ENCODE data around the gene CETP.
"Not testable (repeated sequence)": the region's sequence is repeated elsewhere in the genome, so short reads cannot be mapped to it uniquely, and the experiment has no call there.

The CETP gene

GRCh38 chr16:56986361-56986760, 24.6 kb downstream of the CETP start:
- no peaks in the 10 kb centered on the region for H4K20me1 ChIP-seq (ENCODE audit: insufficient read depth, low read length)
- DNase-seq (no peak), ATAC-seq (ENCODE audit: insufficient read depth, low read depth) (no peak)
- H3K9me3 ChIP-seq (ENCODE audit: insufficient read depth, low read length, severe bottlenecking), result no peaks in the 10 kb centered on the region
- no peaks in the 10 kb centered on the region for H3K27me3 ChIP-seq (ENCODE audit: insufficient read depth, low read length, poor library complexity)
- no peak overlapping the region for H3K4me2 ChIP-seq (ENCODE audit: insufficient read depth, low read length)
- no peak overlapping the region for H3K27ac ChIP-seq (ENCODE audit: low read length)
- no peaks in the 10 kb centered on the region for H3K36me3 ChIP-seq (ENCODE audit: insufficient read depth, low read length)
- H3K9ac ChIP-seq (ENCODE audit: low read depth, low read length), result no peak overlapping the region
- no peaks in the 10 kb centered on the region for H3K79me2 ChIP-seq (ENCODE audit: insufficient read depth, low read length)
- H3K4me1 ChIP-seq (ENCODE audit: insufficient read depth, low read length), result peaks cover 18% of the 10 kb centered on the region
- TF ChIP-seq EZH2 (IDR thresholded peaks at IDR 0.05; ENCODE audit: borderline replicate concordance, low read depth, low read length, severe bottlenecking), result no peak
- TF ChIP-seq, protein P1, sequence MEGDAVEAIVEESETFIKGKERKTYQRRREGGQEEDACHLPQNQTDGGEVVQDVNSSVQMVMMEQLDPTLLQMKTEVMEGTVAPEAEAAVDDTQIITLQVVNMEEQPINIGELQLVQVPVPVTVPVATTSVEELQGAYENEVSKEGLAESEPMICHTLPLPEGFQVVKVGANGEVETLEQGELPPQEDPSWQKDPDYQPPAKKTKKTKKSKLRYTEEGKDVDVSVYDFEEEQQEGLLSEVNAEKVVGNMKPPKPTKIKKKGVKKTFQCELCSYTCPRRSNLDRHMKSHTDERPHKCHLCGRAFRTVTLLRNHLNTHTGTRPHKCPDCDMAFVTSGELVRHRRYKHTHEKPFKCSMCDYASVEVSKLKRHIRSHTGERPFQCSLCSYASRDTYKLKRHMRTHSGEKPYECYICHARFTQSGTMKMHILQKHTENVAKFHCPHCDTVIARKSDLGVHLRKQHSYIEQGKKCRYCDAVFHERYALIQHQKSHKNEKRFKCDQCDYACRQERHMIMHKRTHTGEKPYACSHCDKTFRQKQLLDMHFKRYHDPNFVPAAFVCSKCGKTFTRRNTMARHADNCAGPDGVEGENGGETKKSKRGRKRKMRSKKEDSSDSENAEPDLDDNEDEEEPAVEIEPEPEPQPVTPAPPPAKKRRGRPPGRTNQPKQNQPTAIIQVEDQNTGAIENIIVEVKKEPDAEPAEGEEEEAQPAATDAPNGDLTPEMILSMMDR (IDR thresholded peaks at IDR 0.05; ENCODE audit: borderline replicate concordance, extremely low read depth, low read length, poor library complexity, severe bottlenecking), result no peak
- no peak overlapping the region for H3K4me3 ChIP-seq (ENCODE audit: low read depth in 1 of 2, low read length in 2 of 2)
- no peak overlapping the region for H2AFZ ChIP-seq (ENCODE audit: low read depth, low read length)

DNA sequence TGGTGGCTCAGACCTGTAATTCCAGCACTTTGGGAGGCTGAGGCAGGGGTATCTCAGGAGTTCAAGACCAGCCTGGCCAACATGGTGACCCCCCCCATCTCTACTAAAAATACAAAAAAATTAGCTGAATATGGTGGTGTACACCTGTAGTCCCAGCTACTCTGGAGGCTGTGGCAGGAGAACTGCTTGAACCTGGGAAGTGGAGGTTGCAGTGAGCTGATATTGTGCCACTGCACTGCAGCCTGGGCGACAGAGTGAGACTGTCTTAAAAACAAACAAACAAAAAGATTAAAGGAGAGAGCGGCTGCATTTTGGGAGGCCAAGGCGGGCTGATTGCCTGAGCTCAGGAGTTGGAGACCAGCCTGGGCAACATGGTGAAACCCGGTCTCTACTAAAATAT, 25.2 kb downstream of the CETP start:
- not testable (repeated sequence) for H3K4me2 ChIP-seq (ENCODE audit: insufficient read depth, low read length); ATAC-seq (ENCODE audit: insufficient read depth, low read depth); H3K27ac ChIP-seq (ENCODE audit: low read length); H3K27me3 ChIP-seq (ENCODE audit: insufficient read depth, low read length, poor library complexity); H3K4me3 ChIP-seq (ENCODE audit: low read depth in 1 of 2, low read length in 2 of 2); H3K9me3 ChIP-seq (ENCODE audit: insufficient read depth, low read length, severe bottlenecking); H2AFZ ChIP-seq (ENCODE audit: low read depth, low read length); H3K79me2 ChIP-seq (ENCODE audit: insufficient read depth, low read length); H3K36me3 ChIP-seq (ENCODE audit: insufficient read depth, low read length); H4K20me1 ChIP-seq (ENCODE audit: insufficient read depth, low read length); DNase-seq; H3K9ac ChIP-seq (ENCODE audit: low read depth, low read length)
- H3K4me1 ChIP-seq (ENCODE audit: insufficient read depth, low read length), result peaks cover 18% of the 10 kb centered on the region

DNA sequence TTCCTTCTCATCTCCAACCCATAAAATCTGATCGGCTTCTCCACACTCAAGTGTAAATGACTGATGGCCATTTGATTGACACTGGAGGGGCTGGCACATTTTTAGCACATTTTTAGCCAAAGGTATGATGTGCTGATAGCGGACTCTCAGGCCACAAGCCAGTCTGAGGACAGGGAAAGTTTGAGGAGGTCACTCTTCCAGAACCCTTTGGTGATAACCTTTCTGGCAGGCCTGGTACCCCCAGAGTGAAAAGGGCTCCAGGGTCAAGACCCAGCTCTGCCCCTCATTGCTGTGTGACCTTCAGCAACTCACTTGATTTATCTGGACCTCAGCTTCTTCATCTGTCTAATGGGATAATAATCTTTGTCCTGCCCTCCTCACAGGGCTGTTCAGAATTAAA, 25.9 kb downstream of the CETP start:
- DNase-seq (no peak), ATAC-seq (ENCODE audit: insufficient read depth, low read depth) (no peak)
- no peak for TF ChIP-seq EZH2 (IDR thresholded peaks at IDR 0.05; ENCODE audit: borderline replicate concordance, low read depth, low read length, severe bottlenecking)
- TF ChIP-seq, protein P1 (IDR thresholded peaks at IDR 0.05; ENCODE audit: borderline replicate concordance, extremely low read depth, low read length, poor library complexity, severe bottlenecking), result no peak
- H3K4me2 ChIP-seq (ENCODE audit: insufficient read depth, low read length), result no peak overlapping the region
- no peaks in the 10 kb centered on the region for H3K27me3 ChIP-seq (ENCODE audit: insufficient read depth, low read length, poor library complexity)
- H3K27ac ChIP-seq (ENCODE audit: low read length), result no peak overlapping the region
- no peak overlapping the region for H3K9ac ChIP-seq (ENCODE audit: low read depth, low read length)
- H3K9me3 ChIP-seq (ENCODE audit: insufficient read depth, low read length, severe bottlenecking), result no peaks in the 10 kb centered on the region
- no peaks in the 10 kb centered on the region for H4K20me1 ChIP-seq (ENCODE audit: insufficient read depth, low read length)
- peaks cover 18% of the 10 kb centered on the region for H3K4me1 ChIP-seq (ENCODE audit: insufficient read depth, low read length)
- H2AFZ ChIP-seq (ENCODE audit: low read depth, low read length), result no peak overlapping the region
- no peak overlapping the region for H3K4me3 ChIP-seq (ENCODE audit: low read depth in 1 of 2, low read length in 2 of 2)
- no peaks in the 10 kb centered on the region for H3K36me3 ChIP-seq (ENCODE audit: insufficient read depth, low read length)
- H3K79me2 ChIP-seq (ENCODE audit: insufficient read depth, low read length), result no peaks in the 10 kb centered on the region

DNA sequence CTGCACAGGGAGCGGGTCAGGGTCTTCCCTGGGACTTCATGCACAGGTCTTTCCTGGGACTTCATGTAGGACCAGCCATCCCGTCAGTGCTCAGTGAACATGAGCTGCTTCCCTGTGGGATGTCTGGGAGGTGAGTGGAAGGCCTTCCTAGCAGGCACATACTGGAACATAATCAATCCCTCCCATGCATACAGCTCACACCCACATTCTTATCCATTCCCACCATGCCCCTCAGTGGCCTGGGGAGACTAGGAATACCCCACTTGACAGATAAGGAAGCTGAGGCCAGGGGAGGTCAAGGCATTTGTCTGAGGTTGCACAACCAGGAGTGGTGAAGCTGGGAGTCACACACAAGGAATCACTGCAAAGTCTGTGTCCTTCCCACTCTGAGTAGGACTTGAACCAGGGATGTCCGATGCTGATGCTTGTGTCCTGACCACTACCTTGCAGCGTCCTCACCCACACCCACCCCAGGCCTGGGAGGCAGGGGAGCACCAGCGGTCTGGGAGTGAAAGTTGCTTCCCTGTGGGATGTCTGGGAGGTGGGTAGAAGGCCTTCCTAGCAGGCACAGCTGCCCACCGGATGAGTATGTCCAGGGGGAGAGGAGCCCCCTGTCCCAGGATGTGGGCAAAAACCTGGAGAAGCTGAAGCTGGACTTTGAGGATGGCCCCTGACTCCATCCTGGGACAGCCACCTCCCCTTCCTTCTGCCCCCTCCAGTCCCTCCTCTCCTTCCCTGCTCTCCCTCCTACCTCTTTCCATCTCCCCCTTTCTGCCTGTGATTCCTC, 26.6 kb downstream of the CETP start:
- Histone ChIP-seq H3K27ac (ENCODE audit: low read length) (peak overlapping the region; percentile 42; the same call in 1 of the 2 replicates), H3K4me3 (ENCODE audit: low read depth in 1 of 2, low read length in 2 of 2) (peak overlapping the region in 1 of 2 experiments; percentile 80; a peak in 2 of 4 replicates), H3K4me1 (ENCODE audit: insufficient read depth, low read length) (peaks cover 18% of the 10 kb centered on the region)

More for the DNA sequence above, 26.6 kb downstream of the CETP start:
- DNase-seq (no peak), ATAC-seq (ENCODE audit: insufficient read depth, low read depth) (no peak)
- H3K36me3 ChIP-seq (ENCODE audit: insufficient read depth, low read length), result no peaks in the 10 kb centered on the region
- no peaks in the 10 kb centered on the region for H3K79me2 ChIP-seq (ENCODE audit: insufficient read depth, low read length)
- H4K20me1 ChIP-seq (ENCODE audit: insufficient read depth, low read length), result no peaks in the 10 kb centered on the region
- H2AFZ ChIP-seq (ENCODE audit: low read depth, low read length), result peak overlapping the region; percentile 87
- H3K27me3 ChIP-seq (ENCODE audit: insufficient read depth, low read length, poor library complexity), result no peaks in the 10 kb centered on the region
- H3K9me3 ChIP-seq (ENCODE audit: insufficient read depth, low read length, severe bottlenecking), result no peaks in the 10 kb centered on the region
- TF ChIP-seq, protein P1 (IDR thresholded peaks at IDR 0.05; ENCODE audit: borderline replicate concordance, extremely low read depth, low read length, poor library complexity, severe bottlenecking), result no peak
- no peak for TF ChIP-seq EZH2 (IDR thresholded peaks at IDR 0.05; ENCODE audit: borderline replicate concordance, low read depth, low read length, severe bottlenecking)
- H3K9ac ChIP-seq (ENCODE audit: low read depth, low read length), result peak overlapping the region; percentile 72
- peak overlapping the region; percentile 95 for H3K4me2 ChIP-seq (ENCODE audit: insufficient read depth, low read length)
